HG03025 (cell line): ENCODE results near the gene CFAP91.
"Not testable (repeated sequence)": the region's sequence is repeated elsewhere in the genome, so short reads cannot be mapped to it uniquely, and the experiment has no call there.

Experiments
- ATAC-seq: cut with Tn5 transposase; IDR thresholded peaks from one replicate; pipeline ENCODE4 v1.9.1; 2021; ENCODE audit warnings: mild to moderate bottlenecking, moderate library complexity; ENCODE audit not compliant: unreplicated experiment, low FRiP score

The CFAP91 gene

DNA sequence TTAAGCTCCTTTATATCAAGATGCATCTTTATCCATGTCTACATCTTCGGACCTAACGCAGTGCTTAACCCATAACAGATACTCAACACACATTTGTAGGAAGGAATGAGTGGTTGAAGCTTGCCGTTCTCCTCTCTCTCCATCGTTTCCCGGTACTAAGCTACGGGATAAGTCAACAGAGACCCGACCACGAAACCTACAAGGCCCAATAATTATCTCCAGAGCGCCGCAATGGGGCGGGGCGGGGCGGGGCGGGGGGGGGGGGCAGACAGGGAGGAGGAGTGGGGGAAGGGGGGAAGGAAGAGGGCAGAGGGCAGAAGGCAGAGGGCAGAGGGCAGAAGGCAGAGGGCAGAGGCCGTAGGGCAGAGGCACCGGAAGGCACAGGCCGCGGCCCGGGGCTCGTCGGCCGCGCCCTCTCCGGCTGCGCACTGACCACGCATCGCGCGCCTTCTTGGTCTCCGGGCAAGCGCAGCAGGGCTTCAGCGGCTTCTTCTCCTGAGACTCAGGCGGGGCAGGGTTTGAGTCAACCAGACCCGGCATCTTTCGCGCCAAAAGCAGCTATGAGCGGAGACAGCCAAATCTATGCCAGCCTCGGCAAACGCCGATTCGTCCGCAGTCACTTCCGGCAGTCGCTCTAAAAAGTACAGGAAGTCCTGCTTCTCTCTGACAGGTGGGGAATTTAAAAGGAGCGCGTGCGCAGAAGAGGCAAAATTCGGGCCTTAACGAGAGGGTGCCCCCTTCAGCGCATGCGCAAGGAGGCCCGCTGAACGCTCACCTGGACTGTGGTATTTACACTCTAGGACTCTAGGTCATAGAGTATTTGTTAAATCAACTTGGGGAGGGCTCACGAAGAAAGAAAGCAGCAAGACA lies 25.8 kb upstream of the CFAP91 start, which contains the start of gene COX17:
Gene COX17 (minus strand): TSS at position 636 of the 870 bp plus-strand sequence. CDS start 96 bp downstream, at position 540.
- peak; percentile 88 for ATAC-seq

DNA sequence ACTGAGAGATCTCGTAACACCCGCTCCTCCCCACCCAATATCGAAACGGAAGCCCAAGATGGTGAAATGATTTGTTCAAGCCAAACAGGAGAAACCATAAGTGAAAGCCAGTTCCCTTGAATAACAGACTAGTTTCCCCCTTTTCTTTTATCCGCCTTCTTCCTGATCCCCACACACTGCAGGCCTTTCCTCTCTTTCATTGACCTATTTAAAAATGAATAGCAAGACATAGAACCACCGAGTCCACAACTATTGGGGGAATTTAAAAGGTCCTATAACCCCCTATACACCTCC lies 25.2 kb upstream of the CFAP91 start:
- no peak for ATAC-seq

DNA sequence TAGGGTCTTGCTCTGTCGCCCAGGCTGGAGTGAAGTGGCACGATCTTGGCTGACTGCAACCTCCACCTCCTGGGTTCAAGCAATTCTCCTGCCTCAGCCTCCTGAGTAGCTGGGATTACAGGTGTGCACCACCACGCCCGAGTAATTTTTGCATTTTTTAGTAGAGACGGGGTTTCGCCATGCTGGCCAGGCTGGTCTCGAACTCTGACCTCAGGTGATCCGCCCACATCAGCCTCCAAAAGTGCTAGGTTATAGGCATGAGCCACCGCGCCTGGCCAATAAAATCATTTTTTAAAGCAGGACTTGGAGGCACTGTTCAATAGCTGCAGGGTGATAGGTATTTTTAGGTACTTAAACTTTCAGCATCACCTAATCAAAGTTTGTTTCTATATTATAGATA lies 24.6 kb upstream of the CFAP91 start:
- not testable (repeated sequence) for ATAC-seq

DNA sequence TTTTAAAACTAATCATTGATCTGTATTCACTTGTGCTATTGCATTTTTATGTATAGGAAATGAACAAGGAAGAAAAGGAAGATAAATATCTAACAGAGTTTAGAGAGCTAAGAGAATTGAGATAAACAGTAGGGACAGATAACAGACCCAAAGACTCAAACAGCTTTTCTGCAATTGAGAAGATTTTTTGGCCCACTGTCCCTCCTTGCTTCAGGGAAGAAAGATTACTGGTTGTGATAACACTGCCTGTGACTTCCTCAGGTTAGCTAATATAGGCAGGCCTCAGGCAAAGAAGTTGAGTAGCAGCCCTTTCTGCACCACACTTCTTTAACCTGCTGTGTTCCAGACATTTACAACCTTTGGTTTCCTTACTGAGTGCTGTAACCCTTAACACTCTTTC lies 22.9 kb upstream of the CFAP91 start:
- no peak for ATAC-seq

DNA sequence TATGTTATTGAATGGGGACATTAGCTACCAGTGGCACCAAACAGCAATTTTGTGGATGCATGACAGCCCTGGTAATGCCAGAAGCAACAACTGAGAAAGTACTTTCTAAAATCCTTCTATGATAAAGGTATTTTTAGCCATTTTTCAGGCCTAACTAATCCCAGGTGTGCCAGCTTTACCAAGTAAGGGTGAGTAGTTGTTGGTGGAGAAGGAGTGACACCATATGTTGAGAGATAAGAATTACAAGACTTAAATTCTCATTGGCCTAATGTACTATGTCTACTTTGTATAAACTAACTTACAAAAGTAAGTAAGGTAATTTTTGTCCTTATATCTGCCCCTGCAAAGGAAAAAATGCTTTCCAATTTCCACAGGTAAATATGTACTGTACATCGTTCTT lies 21.5 kb upstream of the CFAP91 start:
- ATAC-seq = no peak

DNA sequence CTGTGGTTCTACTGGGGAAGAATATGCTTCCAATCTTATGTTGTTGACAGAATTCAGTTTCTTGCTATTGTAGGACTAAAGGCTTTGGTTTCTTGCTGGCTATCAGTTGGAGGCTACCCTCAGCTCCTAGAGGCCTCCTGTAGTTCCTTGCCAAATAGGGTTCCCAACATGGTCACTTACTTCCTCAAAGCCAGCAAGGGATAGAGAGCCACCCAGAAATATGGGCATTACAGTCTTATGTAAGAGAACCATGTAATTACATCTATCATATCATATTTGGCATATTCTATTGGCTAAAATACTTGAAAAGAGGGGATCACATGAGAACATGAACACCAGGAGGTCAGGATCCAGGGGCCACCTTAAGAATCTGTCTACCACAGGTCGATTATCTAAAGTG lies 19.4 kb upstream of the CFAP91 start:
- no peak for ATAC-seq

DNA sequence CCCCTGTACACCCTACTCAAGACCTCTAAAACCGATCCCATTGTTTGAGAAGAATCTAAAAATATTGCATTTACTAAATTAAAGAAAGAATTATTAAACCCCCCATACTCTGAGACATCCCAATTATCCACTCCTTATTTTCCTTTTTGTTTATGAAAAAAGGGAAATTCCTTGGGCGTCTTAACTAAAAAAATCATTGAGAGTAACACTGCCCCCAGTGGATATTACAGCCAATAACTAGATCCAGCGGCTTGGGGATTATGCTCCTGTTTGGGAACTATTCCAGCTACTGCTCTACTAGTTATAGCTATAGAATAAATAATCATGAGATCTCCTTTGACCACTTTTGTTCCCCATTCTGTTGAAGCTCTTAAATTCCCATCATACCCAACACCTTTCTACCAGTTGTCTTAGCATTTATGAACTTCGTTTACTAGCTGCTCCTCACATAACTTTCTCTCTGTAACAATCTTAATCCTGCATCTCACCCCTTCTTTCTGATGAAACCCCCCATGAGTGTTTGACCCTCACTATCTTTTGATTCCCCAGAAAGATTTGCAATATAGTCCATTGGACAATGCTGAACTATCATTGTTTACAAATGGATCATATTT lies 12.7 kb upstream of the CFAP91 start:
- no peak for ATAC-seq

DNA sequence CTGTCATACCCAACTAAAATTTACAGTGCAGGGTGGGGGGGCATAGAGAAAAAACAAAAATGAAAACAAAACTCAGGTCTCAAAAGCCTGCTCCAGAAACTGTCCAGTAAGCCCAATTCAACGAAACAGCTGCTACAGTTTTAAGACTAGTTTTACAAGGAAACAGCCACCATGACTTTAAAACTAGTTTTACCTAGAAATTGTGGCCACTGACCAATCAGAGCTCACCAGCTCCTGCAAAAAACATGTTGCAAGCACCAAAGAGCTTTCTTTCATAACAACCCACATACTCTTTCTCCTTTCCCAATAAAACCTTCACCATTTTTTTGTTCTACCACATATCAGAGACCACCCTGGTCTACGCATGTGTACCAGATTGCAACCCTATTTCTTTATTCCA lies 7.3 kb upstream of the CFAP91 start:
- no peak for ATAC-seq

DNA sequence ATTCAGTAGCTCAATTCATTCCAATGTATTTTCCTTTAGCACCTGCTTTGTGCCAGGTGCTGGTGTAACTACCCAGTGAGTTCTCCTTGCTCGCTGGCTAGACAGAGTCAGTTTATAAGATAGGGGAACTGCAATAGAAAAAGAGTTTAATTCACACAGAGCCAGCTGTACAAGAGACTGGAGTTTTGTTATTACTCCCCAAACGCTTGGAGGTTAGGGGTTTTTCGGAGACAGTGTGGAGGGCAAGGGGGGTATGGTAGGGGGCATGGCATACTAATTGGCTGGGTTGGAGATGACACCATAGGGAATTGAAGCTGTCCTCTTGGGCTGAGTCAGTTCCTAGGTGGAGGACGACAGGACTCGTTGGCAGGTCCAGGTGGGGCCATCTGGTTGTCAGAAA lies 5.4 kb upstream of the CFAP91 start:
- ATAC-seq = no peak

DNA sequence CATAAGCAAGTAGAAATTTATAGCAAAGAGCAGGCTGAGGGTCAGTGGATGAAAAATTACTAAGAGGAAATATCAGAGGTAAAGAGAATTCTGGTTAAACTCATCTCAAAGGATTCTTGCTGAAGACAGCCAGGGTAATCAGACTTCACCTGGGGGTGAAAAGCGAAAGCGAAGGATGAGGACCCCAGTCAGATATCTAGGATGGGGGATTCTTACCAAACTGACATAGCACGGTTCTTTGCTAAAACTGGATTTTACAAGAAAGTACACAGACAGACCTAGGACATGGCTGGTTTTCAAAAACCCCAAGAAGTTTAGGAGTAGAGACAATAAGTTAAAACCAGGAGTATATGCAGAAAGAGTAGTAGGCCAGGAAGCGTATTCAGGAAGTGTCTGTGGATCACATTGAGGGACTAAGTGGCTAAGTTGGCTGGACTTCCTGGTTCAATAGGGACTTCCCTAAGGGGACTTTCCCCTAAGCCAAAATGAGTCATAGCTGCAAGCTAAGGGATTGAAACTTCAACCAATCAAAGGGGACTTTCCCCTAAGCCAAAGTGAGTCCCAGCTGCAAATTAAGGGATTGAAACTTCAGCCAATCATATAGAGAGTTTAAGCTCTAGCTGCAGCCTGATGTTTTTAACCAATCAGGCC lies 2.4 kb upstream of the CFAP91 start:
- no peak for ATAC-seq

DNA sequence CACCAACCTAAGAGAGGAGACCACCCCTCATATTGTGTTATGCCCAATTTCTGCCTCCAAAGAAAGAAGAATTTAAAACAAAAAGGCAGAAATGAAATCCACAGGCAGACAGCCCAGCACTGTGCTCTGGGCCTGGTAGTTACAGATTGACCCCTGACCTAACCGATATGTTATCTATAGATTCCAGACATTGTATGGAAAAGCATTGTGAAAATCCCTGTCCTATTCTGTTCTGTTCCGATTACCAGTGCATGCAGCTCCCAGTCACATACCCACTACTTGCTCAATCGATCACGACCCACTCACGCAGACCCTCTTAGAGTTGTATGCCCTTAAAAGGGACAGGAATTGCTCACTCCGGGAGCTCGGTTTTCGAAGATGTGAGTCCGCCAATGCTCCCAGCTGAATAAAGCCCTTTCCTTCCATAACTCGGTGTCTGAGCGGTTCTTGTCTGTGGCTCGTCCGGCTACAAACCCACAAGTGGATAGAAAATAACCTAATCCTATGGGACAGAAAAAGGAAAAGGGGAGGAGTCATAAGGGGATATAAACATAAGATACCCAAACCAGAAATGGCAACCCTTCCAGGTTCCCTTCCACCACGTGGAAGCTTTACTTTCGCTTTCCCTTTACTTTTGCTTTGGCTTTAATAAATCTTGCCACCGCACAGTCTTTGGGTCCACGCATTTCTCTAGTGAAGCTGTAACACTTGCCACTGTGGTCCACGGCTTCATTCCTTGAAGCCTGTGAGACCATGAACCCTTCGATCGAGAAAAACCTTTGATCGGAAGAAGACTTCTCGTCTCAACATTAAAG lies 1.7 kb upstream of the CFAP91 start:
- ATAC-seq = no peak

DNA sequence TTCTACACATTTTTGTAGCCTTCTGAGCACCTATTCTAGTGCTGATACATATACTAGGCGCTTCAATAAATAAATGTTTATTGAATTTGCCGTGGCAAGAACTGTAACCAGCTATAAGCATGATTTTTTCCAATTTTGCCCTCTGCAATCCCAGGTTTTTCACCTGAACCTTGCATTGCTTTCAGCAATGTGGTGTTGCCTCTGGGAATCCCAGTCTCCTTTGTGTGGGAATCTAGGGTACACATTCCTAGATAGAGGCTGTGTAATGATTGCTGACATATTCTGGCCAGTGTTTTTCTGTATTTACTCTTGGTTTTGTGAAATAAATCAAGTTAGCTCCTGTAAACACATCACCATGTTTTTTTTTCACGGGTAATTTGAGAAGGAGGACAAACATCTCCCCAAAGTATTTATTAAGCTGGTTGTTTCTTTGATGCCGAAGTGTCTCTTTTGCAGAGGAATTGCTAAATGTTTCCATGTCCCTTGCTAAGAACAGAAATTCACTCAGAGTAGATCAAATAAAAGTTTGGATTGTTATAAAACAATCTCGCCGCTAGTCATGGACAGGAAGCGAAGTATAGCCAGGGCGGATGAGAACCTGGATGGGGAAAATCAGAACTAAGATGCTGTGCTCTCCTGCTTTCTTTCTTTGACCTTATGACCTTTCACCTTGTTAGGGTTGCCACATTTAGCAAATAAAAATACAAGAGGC lies 1.2 kb downstream of the CFAP91 start:
- no peak for ATAC-seq

DNA sequence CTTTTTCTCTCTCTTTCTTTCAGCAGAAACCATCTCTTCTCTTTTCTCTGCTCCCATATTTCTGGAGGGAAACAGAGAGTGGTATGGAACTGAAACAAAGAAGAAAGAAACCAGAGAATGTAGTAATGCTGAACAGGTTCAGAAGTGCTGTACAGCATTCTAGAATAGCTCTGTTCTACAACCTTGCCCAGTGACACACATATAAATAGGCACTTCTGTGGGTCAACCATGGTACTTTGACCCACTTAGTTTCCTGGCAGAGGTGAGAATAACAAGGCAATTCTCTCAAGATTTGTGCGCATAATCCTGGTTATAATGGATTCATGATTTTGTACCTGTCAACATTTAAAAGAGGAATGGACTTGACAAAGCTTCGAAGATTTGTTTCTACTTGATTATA lies 12.3 kb downstream of the CFAP91 start:
- no peak for ATAC-seq

DNA sequence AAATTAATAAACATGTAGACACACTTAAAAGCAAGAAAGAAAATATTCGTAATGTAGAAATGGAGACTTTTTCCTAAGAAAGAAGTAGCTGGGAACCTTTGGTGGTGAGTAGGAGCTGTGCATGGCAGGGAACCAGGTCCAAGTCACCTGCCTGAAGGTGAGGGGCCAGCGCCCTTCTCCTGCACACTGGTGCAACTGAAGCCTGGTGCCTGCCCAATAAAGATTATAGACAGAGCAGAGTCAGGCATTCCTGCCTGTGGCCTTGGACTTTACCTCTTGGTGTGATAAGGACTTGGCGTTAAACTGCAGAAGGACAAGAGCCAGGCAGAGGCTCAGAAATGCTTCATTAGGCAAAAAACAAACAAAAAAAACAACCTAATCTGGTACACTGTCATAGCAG lies 14.2 kb downstream of the CFAP91 start:
- no peak for ATAC-seq

DNA sequence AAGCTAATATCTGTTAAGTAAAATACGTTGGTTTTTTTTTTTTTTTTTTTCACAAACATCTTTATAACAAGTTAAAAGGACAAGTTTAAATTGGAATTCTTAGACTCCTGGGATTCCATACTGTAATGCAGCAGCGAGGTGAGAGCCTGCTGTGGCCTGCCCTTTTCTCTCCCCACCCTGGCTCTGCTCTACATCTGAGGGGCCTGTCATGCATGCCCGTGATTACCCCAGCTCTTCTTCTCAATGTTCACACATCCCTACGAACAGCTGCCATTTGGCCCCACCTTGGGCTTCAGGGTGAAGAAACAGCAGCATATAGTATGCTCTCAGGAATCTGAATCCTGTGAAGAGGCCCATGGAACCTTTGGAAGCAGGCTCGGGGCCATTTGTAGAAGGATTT lies 14.7 kb downstream of the CFAP91 start:
- no peak for ATAC-seq

DNA sequence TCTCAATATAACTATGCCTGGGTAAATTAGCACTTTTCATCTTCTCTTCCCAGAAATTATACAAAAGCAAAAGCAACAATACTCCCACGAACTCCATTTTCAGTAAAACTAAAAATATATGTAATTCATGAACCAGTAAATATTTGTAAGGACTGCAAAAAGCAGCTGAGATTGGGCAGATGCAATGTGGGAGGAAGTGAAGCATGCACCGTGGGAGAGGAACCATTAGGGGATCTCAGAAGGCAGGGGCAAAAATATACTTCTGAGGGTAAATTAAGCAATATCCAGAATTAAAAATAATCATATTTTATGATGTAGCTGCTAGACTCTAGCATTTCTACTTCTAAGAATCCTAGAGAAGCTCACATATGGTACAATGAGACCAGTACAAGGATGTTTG lies 20.2 kb downstream of the CFAP91 start:
- no peak for ATAC-seq

DNA sequence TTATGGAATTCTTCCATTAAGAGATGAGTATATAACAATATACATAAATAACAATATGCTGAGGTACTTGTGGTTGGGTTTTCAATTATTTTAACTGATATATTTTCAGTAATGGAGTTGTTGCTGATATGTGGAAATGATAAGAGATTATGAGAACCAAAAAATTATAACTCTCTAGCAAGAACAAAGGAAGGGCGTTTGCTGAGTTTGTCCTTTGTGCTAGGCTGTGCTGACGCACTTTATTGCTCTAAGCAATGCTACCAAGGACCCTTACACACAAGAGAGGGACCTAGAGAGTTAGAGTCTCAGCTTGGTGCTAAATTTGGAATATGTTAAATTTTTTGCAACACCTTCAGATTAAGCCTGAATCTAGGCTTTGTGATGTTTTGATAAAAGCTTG lies 24.1 kb downstream of the CFAP91 start:
- ATAC-seq = no peak

DNA sequence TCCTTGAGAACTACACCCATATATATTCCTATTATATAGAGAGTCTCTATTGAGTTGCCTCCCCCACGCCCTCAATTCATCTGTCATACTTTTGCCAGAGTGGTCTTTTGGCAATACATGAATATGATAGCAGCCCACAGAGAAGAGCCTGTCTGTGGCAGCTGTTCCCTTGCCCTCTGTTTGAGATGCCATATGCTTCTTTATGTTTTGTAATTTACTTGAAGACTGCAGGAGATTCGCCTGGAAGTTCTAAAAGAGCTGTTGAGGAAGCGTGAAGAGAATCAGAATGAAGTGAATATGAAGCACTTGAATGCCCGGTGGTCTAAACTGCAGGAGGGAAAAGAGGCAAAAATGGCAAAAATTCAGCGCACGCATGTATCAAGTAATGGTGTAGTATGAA lies 27.2 kb downstream of the CFAP91 start:
- ATAC-seq = no peak

DNA sequence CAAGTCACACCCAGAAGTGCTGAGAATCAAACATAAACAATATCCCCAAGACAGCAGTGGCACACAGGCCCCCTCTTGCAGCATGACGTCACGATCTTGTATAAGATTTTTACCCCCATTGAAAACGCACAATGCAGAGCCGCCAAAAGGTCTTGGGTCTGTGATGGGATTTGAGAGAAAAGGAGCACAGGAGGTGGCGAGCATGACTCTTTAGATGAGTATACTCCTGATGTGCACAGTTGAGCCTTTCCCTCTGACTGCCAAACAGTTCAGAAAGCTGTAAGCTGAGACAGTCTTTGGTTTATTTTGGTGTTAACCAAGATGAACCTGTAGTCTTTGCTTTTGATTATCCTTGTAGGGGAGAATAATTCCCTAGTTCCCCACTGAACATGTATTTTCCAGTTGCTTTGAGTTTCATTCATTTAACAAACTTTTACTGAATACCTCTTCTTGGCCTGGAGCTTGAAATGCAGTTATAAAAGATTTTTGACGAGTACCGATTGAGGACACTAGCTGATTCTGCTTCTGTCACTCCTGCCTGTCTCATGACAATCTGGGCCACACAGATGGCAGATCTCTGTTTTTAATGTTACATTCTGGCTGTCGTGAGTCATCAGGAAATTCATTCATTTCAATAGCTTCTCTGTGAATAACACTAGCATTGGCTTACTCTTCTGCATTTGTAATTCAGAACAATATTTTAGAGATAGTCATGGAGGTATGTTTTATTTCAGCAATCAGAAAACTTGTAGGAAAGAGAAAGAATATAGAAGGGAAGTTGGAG lies 28.9 kb downstream of the CFAP91 start:
- no peak for ATAC-seq

DNA sequence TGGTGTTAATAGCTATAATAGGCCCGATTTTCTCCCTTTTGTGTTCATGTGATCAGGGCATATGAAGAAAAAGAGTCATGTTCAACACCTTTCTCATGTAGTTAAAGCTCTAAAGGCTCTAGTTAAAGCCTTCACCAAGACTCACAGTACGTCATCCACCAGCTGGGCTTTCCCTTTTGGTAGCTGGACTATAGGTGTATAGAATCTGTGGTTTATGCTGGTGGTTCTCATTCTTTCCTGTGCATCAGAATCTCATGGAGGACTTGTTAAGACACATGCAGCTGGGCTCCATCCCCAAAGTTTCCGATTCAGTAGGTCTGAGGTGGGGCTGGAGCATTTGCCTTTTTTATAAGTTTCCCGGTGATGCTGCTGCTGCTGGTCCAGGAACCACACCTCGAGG lies 31.0 kb downstream of the CFAP91 start:
- no peak for ATAC-seq
